ENCODE data around the gene MAFF. TPM values are rescaled to one million over a fixed set of nuclear protein-coding genes. Genes with fewer than 3 reads are reported as not detected.

MAFF gene
- total RNA-seq, 3 donors from 2014 or later: 37.3 to 126 (median 85.5) TPM

GRCh38 chr22:38170469-38170868 lies 31.3 kb upstream of the MAFF start:
- Histone ChIP-seq H3K9me3 (no peaks in the 10 kb centered on the region), H3K4me3 (no peak overlapping the region), H3K4me1 (peaks cover 13 to 22% of the 10 kb centered on the region in 2 donors), H3K27me3 (no peaks in the 10 kb centered on the region), H3K36me3 (no peaks in the 10 kb centered on the region), H3K27ac (peak overlapping the region in 1 of 2 donors; percentile 7)
- DNase-seq (ENCODE audit: low spot score in 2 of 2): no peak
- intact Hi-C loops (cut with DNase I; ENCODE audit: low total_unique reads): no loop called here
- no peak for TF ChIP-seq POLR2A (IDR thresholded peaks at IDR 0.05)
- no peak for TF ChIP-seq POLR2AphosphoS5 (IDR thresholded peaks at IDR 0.05)
- TF ChIP-seq, protein P1, sequence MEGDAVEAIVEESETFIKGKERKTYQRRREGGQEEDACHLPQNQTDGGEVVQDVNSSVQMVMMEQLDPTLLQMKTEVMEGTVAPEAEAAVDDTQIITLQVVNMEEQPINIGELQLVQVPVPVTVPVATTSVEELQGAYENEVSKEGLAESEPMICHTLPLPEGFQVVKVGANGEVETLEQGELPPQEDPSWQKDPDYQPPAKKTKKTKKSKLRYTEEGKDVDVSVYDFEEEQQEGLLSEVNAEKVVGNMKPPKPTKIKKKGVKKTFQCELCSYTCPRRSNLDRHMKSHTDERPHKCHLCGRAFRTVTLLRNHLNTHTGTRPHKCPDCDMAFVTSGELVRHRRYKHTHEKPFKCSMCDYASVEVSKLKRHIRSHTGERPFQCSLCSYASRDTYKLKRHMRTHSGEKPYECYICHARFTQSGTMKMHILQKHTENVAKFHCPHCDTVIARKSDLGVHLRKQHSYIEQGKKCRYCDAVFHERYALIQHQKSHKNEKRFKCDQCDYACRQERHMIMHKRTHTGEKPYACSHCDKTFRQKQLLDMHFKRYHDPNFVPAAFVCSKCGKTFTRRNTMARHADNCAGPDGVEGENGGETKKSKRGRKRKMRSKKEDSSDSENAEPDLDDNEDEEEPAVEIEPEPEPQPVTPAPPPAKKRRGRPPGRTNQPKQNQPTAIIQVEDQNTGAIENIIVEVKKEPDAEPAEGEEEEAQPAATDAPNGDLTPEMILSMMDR (IDR thresholded peaks at IDR 0.05): no peak

DNA sequence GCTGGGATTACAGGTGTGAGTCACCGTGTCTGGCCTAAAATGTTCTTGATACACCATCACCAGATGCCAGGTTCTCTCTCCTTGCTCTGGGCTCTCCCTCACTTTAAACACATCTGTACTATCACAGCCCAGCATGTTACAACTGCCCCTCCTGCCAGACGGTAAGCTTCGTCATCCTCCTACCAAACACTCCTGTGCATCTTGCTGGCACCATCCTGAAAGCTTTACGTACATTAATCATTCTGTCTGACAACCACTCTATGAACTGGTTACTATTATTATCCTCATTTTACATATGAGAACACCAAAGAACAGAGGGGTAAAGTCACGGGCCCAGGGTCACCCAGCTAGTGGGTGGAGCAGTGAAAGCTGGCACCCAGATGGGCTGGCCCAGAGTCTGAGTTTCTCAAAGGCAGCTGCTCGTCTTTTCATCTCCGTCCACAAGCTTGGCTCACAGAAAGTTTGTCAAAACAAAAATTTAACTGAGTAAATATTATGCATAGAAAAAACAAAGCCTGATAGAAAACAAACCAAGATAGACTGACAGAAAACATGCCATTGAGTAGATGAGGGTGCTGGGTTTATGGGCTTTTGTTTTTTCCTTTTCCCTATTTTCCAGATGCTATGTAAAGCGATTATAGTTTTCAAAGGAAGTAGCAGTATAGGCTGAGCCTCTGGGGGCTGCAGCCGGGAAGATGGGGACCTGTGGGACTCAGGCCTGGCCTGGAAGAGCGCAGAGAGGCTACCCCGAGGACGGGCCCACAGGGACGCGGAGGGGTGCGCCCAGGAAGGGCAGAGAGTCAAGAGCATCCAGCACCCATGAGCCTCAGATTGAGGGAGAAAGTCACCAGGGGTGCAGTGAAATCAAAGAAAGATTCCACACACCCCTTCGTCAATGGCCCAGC lies 29.6 kb upstream of the MAFF start:
- Histone ChIP-seq H3K27me3 (no peaks in the 10 kb centered on the region), H3K27ac (peak overlapping the region; percentile 93 to 96), H3K4me1 (peaks cover 18 to 21% of the 10 kb centered on the region in 2 donors), H3K9me3 (no peaks in the 10 kb centered on the region), H3K36me3 (no peaks in the 10 kb centered on the region), H3K4me3 (peak overlapping the region in 1 of 3 donors; percentile 28)
- TF ChIP-seq POLR2AphosphoS5 (IDR thresholded peaks at IDR 0.05): no peak
- TF ChIP-seq, protein P1 (IDR thresholded peaks at IDR 0.05): no peak
- no peak for TF ChIP-seq POLR2A (IDR thresholded peaks at IDR 0.05)
- intact Hi-C loops (cut with DNase I; ENCODE audit: low total_unique reads): no loop called here
- no peak for DNase-seq (ENCODE audit: low spot score in 2 of 2)

- H3K4me1 ChIP-seq: peaks cover 14 to 19% of the 10 kb centered on the region in 2 donors
- H3K4me3 ChIP-seq: peak overlapping the region in 1 of 3 donors; percentile 28
- H3K36me3 ChIP-seq: no peaks in the 10 kb centered on the region
- intact Hi-C loops (cut with DNase I; ENCODE audit: low total_unique reads): no loop called here
- H3K9me3 ChIP-seq: no peaks in the 10 kb centered on the region
- peak; percentile 87 to 95 for DNase-seq (ENCODE audit: low spot score in 2 of 2)
- no peaks in the 10 kb centered on the region for H3K27me3 ChIP-seq
- TF ChIP-seq POLR2AphosphoS5 (IDR thresholded peaks at IDR 0.05) (peak; percentile 93 to 95 (median 94)), POLR2A (IDR thresholded peaks at IDR 0.05) (no peak)
- TF ChIP-seq, protein P1 (IDR thresholded peaks at IDR 0.05): no peak
- peak overlapping the region; percentile 93 to 96 for H3K27ac ChIP-seq
Observed at GRCh38 chr22:38172832-38173640, 28.8 kb upstream of the MAFF start.

GRCh38 chr22:38173641-38173906 lies 28.2 kb upstream of the MAFF start:
- Histone ChIP-seq H3K36me3 (no peaks in the 10 kb centered on the region), H3K27me3 (no peaks in the 10 kb centered on the region), H3K9me3 (no peaks in the 10 kb centered on the region), H3K4me3 (no peak overlapping the region), H3K27ac (peak overlapping the region; percentile 93 to 96), H3K4me1 (peaks cover 19% of the 10 kb centered on the region in 2 donors)
- intact Hi-C loops (cut with DNase I; ENCODE audit: low total_unique reads): no loop called here
- no peak for TF ChIP-seq POLR2A (IDR thresholded peaks at IDR 0.05)
- no peak for TF ChIP-seq POLR2AphosphoS5 (IDR thresholded peaks at IDR 0.05)
- TF ChIP-seq, protein P1 (IDR thresholded peaks at IDR 0.05): no peak
- no peak for DNase-seq (ENCODE audit: low spot score in 2 of 2)

GRCh38 chr22:38174626-38175025 lies 27.2 kb upstream of the MAFF start:
- no peaks in the 10 kb centered on the region for H3K27me3 ChIP-seq
- TF ChIP-seq POLR2AphosphoS5 (IDR thresholded peaks at IDR 0.05): no peak
- TF ChIP-seq, protein P1 (IDR thresholded peaks at IDR 0.05): no peak
- no peak for TF ChIP-seq POLR2A (IDR thresholded peaks at IDR 0.05)

More at GRCh38 chr22:38174626-38175025, 27.2 kb upstream of the MAFF start:
- Histone ChIP-seq H3K4me3 (no peak overlapping the region), H3K9me3 (no peaks in the 10 kb centered on the region), H3K36me3 (no peaks in the 10 kb centered on the region), H3K4me1 (peaks cover 19 to 21% of the 10 kb centered on the region in 2 donors), H3K27ac (peak overlapping the region; percentile 96)
- intact Hi-C loops (cut with DNase I; ENCODE audit: low total_unique reads): no loop called here
- no peak for DNase-seq (ENCODE audit: low spot score in 2 of 2)
